Stimulated activated CD8-positive, alpha-beta memory T cell treated with anti-CD3 and anti-CD28 coated beads, Interleukin-7, amount 100 ng/mL, for 4 hours (primary cell): ENCODE data around the gene FLCN.

Experiments used
- DNase-seq, 2 donors: peaks; one replicate each; pipeline ENCODE4 v3.0.0-alpha.2; 2020; ENCODE audit warnings: low read depth in 2 of 2

Gene FLCN

GRCh38 chr17:17166446-17166845 is 70.5 kb downstream of the FLCN start:
- DNase-seq, result no peak

GRCh38 chr17:17165666-17166308 is 71.2 kb downstream of the FLCN start:
- no peak for DNase-seq

- no peak for DNase-seq
Measured at GRCh38 chr17:17164676-17165075, 72.3 kb downstream of the FLCN start.

- no peak for DNase-seq
Measured at GRCh38 chr17:17164156-17164555, 72.8 kb downstream of the FLCN start.
